ENCODE data around the gene ACVR1.
"Not testable (repeated sequence)": the region's sequence is repeated elsewhere in the genome, so short reads cannot be mapped to it uniquely, and the experiment has no call there.

The ACVR1 gene

GRCh38 chr2:157757500-157757899 is 118.6 kb downstream of the ACVR1 start:
- no peak for DNase-seq (ENCODE audit: low spot score)

GRCh38 chr2:157756447-157756846 is 119.7 kb downstream of the ACVR1 start:
- DNase-seq (ENCODE audit: low spot score) = not testable (repeated sequence)

- DNase-seq (ENCODE audit: low spot score) = no peak
These were observed 124.6 kb downstream of the ACVR1 start for GRCh38 chr2:157751462-157752058.

GRCh38 chr2:157749684-157750083 is 126.4 kb downstream of the ACVR1 start:
- no peak for DNase-seq (ENCODE audit: low spot score)

- DNase-seq (ENCODE audit: low spot score) = no peak
These were observed 127.6 kb downstream of the ACVR1 start for GRCh38 chr2:157748371-157749142.

GRCh38 chr2:157747695-157748370 is 128.3 kb downstream of the ACVR1 start:
- no peak for DNase-seq (ENCODE audit: low spot score)

GRCh38 chr2:157747280-157747679 is 128.8 kb downstream of the ACVR1 start:
- no peak for DNase-seq (ENCODE audit: low spot score)

GRCh38 chr2:157746234-157746950 is 129.7 kb downstream of the ACVR1 start:
- DNase-seq (ENCODE audit: low spot score) = no peak

- no peak for DNase-seq (ENCODE audit: low spot score)
These were observed 131.5 kb downstream of the ACVR1 start for GRCh38 chr2:157744571-157745076.

GRCh38 chr2:157743051-157743450 is 133.1 kb downstream of the ACVR1 start:
- no peak for DNase-seq (ENCODE audit: low spot score)

- DNase-seq (ENCODE audit: low spot score) = no peak
These were observed 134.2 kb downstream of the ACVR1 start for GRCh38 chr2:157741819-157742484.

- no peak for DNase-seq (ENCODE audit: low spot score)
These were observed 138.5 kb downstream of the ACVR1 start for GRCh38 chr2:157737656-157738055.

- no peak for DNase-seq (ENCODE audit: low spot score)
These were observed 140.6 kb downstream of the ACVR1 start for GRCh38 chr2:157735532-157735931.

- DNase-seq (ENCODE audit: low spot score) = no peak
These were observed 142.9 kb downstream of the ACVR1 start for GRCh38 chr2:157733263-157733662.

GRCh38 chr2:157732596-157732995 is 143.5 kb downstream of the ACVR1 start:
- peak; percentile 11 for DNase-seq (ENCODE audit: low spot score)

GRCh38 chr2:157727693-157728092 is 148.4 kb downstream of the ACVR1 start:
- no peak for DNase-seq (ENCODE audit: low spot score)

GRCh38 chr2:157726946-157727345 is 149.2 kb downstream of the ACVR1 start:
- no peak for DNase-seq (ENCODE audit: low spot score)

GRCh38 chr2:157725846-157726245 is 150.3 kb downstream of the ACVR1 start:
- DNase-seq (ENCODE audit: low spot score) = no peak

GRCh38 chr2:157722580-157723234 is 153.4 kb downstream of the ACVR1 start:
- peak; percentile 45 for DNase-seq (ENCODE audit: low spot score)

GRCh38 chr2:157720504-157720903 is 155.6 kb downstream of the ACVR1 start:
- DNase-seq (ENCODE audit: low spot score) = no peak

- not testable (repeated sequence) for DNase-seq (ENCODE audit: low spot score)
These were observed 171.5 kb downstream of the ACVR1 start for GRCh38 chr2:157704653-157705052.

Data from RKO (cell line).